Transverse colon (tissue), 4 donors: ENCODE results near the gene LRRC58.
"Not testable (repeated sequence)": the region's sequence is repeated elsewhere in the genome, so short reads cannot be mapped to it uniquely, and the experiment has no call there.

Experiments used
- CTCF ChIP-seq, 5 experiments: fragments of 200-600 bp in 3 of 5; fragments of 450-650 bp in 2 of 5; sonication (generic) in 3 of 5; IDR thresholded peaks; 1 replicate in 2 of 5; 2 replicates in 3 of 5; pipeline ENCODE4 v1.5.1; 2016 to 2017; ENCODE audit warnings: antibody characterized with exemption in 5 of 5, inconsistent platforms in 3 of 5, mild to moderate bottlenecking in 2 of 5, moderate library complexity in 1 of 5
- EP300 ChIP-seq: sonication (generic); formaldehyde crosslinking; IDR thresholded peaks from one replicate; pipeline ENCODE4 v1.6.1; 2017; ENCODE audit warnings: antibody characterized with exemption, low read depth
- POLR2A ChIP-seq: fragments of 450-650 bp; IDR thresholded peaks from one replicate; pipeline ENCODE4 v1.6.1; 2016; ENCODE audit warnings: antibody characterized with exemption, mild to moderate bottlenecking, moderate library complexity
- POLR2AphosphoS5 ChIP-seq, 3 donors: sonication (generic); formaldehyde crosslinking; IDR thresholded peaks; one replicate each; pipeline ENCODE4 v1.6.1; 2016; ENCODE audit warnings: antibody characterized with exemption in 3 of 3

GRCh38 chr3:120377948-120378347, 28.8 kb upstream of the LRRC58 start:
- not testable (repeated sequence) for TF ChIP-seq CTCF (IDR thresholded peaks at IDR 0.05); POLR2A; POLR2AphosphoS5 (IDR thresholded peaks at IDR 0.05); EP300
